Dermis microvascular lymphatic vessel endothelial cell (primary cell): ENCODE results near the gene ERP44. TPM values are rescaled to one million over a fixed set of nuclear protein-coding genes. Genes with fewer than 3 reads are reported as not detected.
"Not testable (repeated sequence)": the region's sequence is repeated elsewhere in the genome, so short reads cannot be mapped to it uniquely, and the experiment has no call there.

Experiments
- DNase-seq, 2 donors: peaks; one replicate each; pipeline versions ENCODE4 v3.0.0 to v3.0.0-alpha.2; 2010; ENCODE audit warnings: low read depth in 2 of 2
- total RNA-seq: library from RNA; depleted of rRNA; stranded (reverse); fragments of >200 nt; gene quantifications from 2 replicates; pipeline ENCODE4 v1.2.1, GENCODE V29; 2014

Gene ERP44
- total RNA-seq, 1 donor from 2014 or later: 5.6 TPM

DNA sequence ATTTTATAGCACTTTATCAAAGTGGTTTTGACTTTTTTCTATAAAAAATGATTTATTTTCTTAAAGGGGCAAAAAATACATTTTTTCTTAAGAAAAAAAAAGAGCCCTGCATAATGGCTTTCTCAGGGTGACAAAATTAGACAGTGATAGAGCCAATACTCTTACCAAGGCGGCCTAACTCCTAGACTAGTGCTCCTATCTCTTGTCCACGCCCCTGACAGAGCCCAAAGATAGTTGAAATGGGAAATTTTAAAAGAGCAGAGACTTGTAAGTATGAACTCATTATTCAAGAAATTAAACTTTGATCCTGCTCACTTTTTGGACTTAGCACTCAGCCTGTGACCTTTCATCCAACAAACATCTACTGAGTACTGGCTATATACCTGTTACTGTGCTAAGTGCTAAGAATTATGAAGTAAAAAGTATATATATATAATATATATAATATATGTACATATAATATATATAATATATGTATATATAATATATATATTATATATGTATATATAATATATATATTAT, 1.4 kb upstream of the ERP44 start:
- DNase-seq: no peak

DNA sequence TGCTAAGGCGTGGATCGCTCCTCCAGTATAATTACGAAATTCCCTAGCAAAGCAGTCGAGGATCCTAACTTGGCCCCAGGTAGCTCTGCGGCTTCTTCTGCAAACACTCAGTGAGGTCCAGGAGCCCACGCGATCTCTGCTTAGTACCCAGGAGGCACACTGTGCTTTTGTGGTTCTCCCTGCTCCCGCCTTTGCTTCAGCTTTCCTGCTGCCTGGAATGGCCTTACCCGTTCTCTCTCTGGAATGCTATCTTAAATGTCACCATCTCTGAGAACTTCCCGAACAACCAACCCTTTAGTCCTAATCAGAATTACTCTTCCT, 882 bp upstream of the ERP44 start:
- DNase-seq: no peak

DNA sequence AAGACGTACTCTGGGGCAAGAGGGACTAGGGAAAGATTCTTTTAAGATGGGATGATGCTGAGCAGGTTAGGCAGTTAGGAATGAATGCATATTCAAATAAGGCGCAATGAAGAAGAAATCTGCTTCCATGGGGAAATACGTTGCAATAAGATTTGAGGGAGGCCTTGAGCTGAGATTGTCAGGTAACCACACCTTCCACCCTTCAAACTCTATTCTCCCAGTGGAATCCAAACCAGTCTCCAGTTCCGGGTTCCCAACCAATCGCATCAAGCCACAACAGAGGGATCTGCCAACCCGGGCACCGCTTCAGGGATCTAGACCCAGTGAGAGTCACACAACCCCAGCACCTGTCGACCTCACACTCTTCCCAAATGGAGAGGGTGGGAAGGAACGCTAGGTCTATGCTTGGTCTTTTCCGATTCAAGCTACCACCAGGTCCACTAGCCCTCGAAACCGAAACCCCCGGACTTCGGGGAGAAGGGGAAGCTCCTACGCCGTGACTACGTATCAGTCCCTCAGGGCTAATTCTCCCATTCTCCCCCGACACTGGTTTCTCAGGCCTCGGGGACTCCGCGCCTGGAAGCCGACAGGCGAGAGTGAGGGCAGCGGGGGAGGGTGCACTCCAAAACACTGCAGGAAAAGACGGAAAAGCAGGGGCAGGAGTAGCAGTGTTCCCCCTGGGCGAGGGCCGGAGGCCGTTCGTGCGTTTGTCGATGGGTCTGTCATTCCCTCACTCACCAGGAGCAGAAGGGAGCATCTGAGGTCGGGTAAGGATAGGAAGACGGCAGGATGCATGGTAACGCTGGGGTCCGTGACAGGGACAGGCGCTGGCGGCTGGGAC, 534 bp downstream of the ERP44 start:
- peak; percentile 65 to 92 for DNase-seq

DNA sequence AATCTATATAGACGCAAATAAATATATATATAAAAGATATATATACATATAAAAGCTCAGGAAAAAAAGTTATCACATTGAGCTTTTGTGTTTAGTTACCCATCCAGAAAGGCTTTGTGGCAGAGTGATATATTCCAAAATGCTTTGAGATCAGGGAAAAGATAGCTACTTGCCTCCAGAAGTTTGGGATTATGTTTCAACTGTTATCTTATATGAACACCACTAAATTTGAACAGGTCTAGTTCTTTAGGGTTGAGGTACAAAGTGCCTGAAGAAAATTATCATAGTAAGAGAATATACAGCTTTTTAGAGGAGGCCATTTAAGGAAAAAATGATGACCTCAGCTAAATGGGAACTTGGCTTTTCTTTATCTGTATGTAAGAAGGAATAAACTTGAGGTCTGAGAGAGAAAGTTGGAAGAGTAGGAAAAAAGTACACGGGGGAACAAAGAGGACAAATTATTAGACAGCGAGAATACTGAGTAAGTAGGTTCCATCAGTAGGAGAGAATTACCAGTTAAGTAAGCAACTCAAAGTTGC, 2.4 kb downstream of the ERP44 start:
- DNase-seq: no peak

DNA sequence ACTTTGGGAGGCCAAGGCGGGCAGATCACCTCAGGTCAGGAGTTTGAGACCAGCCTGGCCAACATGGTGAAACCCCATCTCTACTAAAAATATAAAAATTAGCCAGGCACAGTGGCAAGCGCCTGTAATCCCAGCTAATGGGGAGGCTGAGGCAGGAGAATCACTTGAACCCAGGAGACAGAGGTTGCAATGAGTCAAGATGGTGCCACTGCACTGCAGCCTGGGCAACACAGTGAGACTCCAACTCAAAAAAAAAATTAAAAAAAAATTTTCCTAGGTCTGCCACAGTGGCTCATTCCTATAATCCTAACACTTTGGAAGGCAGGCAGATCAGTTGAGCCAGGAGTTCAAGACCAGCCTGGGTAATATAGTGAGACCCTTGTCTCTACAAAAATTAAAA, 4.4 kb downstream of the ERP44 start:
- DNase-seq: not testable (repeated sequence)

DNA sequence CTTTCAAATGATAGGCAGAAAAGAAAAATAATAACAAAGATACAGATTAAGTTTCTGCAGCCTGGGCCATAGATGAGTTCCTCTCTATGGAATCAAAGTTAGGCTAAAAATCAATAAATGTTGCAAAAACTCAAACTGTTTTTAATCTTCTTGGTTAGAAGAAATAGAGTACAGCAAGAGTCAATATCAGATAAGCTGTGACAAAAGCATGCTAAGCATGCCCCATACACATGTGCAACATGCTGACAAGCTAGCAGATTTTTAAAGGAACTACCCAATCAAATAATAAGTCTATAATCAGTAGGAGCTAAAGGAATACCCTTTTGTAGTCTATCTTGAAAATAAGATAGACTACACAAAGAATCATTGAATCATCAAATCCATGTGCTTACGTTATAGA, 6.7 kb downstream of the ERP44 start:
- no peak for DNase-seq

DNA sequence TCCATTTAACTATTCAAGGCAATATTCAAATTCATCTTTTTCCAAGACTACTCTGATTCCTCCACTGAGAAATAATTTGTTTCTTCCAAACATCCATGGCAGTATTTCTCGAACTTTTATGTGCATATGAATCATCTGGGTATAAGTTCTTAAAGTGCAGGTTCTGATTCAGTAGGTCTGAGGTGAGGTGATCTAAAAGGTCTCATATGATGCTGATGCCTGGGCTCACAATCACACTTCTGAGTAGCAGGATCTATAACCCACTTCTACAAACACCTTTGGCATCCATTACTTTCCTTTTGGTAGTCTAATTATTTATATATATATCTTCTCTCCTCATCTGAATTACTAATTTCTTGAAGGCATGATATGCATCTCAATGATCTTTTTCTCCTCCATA, 7.2 kb downstream of the ERP44 start:
- DNase-seq: no peak

DNA sequence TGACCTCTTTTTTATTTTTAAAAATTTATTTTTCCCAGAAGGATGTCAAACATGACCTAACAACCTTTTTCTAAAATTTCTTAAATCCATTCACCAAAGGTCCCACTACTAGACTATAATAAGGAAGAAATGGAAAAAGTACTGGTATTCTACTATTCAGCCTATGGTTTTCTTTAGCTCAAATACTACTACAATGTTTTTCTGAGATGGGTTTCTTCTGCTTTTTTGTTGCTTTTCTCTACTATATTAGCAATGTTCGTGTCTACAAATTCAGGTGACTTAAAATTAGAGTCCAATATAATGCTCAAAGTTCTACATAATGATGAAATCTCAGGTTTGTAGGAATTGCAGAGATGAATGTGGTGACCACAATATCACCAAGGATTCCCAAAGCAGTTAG, 7.9 kb downstream of the ERP44 start:
- DNase-seq: no peak

DNA sequence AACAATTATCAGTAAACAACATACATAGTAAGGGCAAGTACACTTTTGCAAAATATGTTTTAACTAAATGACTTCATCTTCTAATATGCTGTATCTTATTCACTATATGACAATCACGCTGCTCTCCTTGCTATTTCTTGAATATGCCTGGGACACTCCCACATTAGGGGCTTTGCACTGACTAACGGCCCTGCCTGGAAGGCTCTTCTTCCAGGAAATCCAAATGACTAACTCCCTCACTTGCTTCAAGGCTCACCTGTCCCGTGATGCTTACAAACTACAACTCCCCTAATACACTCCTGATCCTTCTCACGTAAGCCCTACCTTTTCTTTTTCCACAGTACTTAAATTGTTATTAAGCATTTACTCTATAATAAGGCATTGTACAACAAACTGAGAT, 10.6 kb downstream of the ERP44 start:
- peak in 1 of 2 donors; percentile 28 for DNase-seq

DNA sequence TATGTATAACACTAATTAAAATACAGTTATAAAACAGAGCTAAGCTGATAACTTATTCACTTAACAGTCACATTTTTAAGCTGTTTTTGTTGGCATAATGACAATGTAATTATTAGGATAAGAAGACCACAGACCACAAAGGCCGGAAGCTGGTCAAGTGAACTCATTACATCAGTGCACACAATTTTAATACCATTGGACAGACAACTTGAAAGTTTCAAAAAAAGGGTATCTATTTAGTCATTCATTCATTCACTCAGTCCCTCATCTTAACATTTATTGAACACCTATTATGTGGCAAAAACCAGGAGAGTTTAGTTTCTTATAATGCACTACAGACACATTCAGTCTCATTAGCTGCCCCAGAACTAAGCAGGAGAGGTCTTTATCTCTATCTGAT, 11.6 kb downstream of the ERP44 start:
- DNase-seq: peak in 1 of 2 donors; percentile 84

DNA sequence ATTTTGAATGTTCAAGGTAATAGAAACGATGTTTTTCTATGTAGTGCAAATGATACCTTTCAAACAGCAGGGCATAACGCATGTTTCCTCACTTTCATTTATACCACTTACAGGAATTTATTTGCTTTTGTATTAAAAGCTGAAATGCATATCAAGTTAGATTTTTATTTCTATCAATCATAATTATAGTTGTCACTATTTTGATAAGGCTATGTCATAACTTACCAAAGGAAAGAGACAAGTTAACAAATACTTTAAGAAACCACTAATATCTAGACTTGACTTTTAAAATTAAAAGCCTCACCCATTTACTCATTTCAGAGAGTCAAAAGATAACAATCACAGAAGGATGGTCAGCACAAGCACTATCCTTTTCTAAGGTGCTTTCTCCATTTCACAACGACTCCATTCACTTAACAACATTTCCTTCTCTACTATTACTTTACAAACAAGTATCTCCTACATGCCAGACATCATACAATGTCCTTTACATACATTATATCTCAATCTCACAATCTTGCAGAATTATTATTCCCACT, 12.6 kb downstream of the ERP44 start:
- DNase-seq: no peak

DNA sequence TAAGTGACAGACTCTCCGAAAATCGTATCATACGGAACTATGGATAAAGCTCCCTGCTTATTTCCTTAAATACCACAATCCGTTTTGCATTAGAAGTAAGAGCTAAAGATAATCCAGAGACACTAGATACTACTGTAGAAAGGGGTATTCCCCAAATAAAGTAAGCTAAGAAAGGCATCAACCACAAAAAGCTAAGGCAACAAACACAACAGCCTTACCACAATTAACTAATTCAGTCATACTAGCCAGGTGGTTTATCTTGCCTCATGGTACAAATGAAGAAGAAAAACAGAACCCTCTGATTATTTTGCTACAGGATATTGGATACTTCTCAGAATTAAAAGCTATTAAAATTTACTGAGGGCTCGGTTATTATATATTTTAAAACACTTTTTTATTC, 14.1 kb downstream of the ERP44 start:
- DNase-seq: no peak

DNA sequence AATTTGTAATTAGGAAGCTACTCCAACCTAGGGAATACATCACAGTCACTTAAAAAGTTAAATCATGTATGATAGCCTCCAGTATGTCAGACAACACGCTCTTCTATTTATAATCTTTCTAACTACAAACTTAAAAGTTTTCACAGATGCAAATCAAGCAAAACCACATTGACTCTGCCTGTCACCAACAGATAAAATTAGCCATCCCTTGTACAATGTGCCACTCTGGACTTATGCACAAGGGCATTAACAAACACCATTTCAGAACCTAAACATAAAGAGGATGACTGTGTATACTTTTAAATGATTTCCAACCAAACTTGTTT, 14.7 kb downstream of the ERP44 start:
- DNase-seq: no peak

DNA sequence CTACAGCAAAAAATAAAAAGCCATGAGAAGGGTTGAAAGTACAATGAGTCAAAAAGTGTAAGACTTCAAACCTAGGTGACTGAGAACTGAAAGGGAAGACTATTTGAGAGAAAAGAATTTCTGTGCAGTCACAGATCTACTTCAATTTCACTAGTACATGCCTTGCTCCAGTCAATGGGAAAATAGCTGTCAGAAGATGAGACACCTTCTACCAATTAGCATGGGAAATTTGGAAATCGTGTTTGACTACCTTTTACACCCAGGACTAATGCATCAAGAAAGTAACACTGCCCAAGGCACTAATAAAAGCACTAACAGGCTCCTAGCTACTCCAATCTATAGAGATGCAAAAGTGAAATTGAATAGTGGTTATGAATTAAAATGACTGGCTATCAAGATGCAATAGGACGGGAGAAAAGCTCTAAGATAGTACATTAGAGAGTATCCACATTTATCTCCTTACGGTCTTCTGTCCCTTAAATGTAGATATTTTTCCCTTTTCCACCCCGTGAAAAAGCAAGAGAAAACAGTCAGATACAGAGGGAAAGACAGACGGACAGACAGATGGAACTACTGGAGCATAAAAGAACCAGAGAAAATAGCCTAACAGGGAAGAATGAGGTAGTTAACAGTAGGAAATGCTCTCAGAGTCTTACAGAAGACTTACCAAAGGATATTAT, 15.2 kb downstream of the ERP44 start:
- DNase-seq: no peak

DNA sequence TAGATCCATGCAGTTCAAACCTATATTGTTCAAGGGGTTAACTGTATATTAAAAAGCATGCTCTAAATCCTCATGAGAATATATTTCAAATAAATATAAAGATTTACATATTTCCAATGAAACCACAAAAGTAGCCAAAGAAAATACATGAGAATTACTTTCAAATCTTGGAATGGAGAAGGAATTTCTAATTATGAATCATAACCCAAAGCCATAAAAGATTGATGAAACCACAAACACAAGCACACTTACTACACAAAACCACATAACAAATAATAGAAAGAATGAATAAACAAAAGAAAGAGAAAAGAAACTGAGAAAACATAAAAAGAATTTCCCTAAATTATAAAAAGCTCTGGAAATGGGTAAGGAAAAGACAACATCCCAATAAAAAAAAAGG, 16.0 kb downstream of the ERP44 start:
- DNase-seq: no peak

DNA sequence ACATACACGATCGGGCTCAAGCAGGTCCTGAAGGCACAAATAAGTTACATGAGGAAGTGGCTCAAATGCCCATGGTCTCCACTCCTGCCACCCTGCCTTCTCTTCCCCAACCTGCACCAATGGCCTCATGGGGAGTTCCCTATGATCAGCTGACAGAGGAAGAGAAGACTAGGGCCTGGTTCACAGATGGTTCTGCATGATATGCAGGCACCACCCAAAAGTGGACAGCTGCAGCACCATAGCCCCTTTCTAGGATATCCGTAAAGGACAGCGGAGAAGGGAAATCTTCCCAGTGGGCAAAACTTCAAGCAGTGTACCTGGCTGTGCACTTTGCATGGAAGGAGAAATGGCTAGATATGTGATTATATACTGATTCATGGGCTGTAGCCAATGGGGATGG, 22.5 kb downstream of the ERP44 start:
- not testable (repeated sequence) for DNase-seq

DNA sequence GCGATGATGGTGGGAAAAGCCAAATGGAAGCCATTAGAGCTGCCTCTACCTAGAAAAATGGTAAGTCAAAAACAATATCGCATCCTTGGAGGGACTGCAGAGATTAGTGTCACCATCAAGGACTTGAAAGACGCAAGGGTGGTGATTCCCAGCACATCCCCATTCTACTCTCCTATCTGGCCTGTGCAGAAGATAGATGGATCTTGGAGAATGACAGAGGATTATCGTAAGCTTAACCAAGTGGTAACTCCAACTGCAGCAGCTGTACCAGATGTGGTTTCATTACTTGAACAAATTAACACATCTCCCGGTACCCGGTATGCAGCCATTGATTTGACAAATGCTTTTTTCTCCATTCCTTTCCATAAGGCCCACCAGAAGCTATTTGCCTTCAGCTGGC, 23.8 kb downstream of the ERP44 start:
- DNase-seq: no peak

DNA sequence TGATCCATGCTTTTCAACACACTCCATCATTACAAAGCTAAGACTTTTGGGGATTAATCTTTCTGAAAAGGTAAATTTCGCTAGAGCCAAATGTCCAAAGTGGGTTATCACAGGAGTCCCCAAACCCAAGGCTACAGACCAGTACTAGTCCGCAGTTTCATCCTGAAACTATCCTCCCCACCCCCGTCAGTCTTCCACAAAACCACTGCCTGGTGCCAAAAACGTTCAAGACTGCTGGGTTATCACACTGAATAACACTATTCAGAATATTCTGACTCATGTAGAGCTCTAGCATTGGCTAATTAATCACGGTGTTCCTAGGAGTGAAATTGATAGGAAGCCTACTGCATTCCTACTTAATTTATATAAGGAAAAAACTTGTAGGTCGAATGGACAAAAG, 24.7 kb downstream of the ERP44 start:
- no peak for DNase-seq

DNA sequence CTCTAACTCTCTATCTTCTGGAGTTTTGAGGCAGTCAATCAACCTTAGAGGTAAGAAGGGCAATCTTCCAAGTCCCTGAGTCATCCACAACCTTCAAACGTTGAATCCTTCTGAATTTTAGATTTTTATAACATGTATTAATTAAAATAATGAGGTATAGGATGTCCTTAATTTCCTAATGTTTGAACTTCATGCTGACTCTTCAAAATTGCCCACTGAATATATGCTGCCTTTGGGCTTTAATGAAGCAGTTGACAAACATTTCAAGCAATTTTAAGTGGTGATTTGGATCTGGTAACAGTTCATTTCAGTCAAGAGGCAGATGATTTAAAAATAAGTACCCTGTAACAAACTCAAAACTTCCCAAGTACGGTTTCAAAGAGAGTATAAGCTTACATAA, 26.0 kb downstream of the ERP44 start:
- DNase-seq: no peak

DNA sequence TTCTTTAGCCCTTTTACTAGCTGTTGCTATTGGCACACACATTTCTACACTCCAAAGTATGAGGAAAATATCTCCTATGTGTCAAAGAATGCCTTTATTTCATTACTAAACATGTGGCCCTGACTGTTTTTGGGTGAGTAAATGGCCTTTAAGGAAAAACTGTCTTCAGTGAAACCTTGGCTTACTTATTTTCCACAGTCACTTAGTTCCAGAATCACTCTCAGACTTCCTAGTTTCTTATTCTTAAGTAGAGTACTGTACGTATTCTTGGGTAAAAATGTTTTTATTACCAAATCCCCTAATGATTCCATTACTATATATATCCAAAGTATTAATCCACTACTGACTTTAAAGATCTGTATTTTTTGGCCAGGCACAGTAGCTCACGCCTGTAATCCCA, 27.5 kb downstream of the ERP44 start:
- no peak for DNase-seq

DNA sequence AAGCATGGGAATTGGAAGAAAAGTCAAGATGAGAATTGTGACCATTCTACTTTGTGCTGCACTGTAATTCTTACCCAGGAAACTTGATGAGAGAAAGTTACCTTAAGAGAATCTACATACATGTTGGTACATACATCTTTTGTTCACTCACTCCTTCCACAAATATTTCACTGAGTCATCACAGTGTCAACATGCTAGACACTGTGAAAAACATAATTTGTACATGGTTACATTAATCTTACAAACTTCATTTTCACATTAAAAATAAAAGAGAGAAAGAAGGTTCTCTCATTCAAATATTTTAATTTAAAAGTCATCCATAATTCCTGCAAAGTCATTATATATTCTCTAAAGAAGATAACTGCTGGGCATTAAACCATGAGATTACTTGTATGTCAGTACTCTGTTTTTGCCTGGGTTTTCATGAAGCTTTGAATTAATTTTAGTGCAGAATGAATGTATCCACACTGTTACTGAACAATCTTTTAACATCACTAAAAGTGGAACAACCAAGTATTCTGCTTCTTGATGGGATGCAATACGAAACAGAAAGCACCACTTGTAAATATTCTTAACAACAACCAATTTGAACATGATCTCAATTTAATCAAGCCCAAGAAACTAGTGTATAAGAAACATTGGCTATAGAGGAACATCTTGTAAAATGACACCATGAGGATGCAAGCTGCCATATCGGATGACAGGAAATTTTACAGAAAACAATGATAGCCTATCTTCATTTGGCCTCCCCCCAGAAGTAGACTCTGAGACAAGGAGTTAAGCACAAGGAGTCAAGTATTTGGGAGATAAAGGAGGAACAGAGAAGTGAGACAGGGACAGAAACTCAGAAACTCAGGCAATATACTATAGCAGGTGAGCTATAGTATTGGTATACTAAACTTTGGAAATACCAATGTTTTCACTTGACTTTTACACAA, 28.4 kb downstream of the ERP44 start:
- no peak for DNase-seq

DNA sequence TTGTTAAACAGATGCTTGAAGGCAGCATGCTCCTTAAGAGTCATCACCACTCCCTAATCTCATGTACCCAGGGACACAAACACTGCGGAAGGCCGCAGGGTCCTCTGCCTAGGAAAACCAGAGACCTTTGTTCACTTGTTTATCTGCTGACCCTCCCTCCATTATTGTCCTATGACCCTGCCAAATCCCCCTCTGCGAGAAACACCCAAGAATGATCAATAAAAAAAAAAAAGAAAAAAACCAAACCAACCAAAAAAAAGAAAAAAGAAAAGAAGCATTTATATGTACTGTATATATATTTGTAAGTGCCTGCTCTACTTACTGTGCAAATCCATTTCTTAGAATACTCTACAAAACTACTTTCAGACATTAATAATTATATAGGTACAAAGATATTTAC, 29.7 kb downstream of the ERP44 start:
- not testable (repeated sequence) for DNase-seq
